Kidney tubule cell (primary cell): ENCODE data around the gene BMP8A.
"Not testable (repeated sequence)": the region's sequence is repeated elsewhere in the genome, so short reads cannot be mapped to it uniquely, and the experiment has no call there.

Experiments
- DNase-seq: peaks from one replicate; pipeline ENCODE4 v3.0.0-alpha.2; 2018; ENCODE audit warnings: low spot score

BMP8A gene

GRCh38 chr1:39527190-39527579 is 35.7 kb downstream of the BMP8A start:
- not testable (repeated sequence) for DNase-seq

- no peak for DNase-seq
These were observed 36.6 kb downstream of the BMP8A start for GRCh38 chr1:39528082-39528481.

- no peak for DNase-seq
These were observed 38.6 kb downstream of the BMP8A start for GRCh38 chr1:39529901-39530535.

GRCh38 chr1:39531526-39531925 is 40.1 kb downstream of the BMP8A start:
- no peak for DNase-seq

- DNase-seq = no peak
These were observed 42.0 kb downstream of the BMP8A start for GRCh38 chr1:39533442-39533841.

GRCh38 chr1:39538531-39539251 is 47.3 kb downstream of the BMP8A start:
- DNase-seq = no peak

GRCh38 chr1:39539252-39539790 is 47.9 kb downstream of the BMP8A start:
- peak; percentile 70 for DNase-seq

- no peak for DNase-seq
These were observed 49.1 kb downstream of the BMP8A start for GRCh38 chr1:39540504-39541031.

- DNase-seq = no peak
These were observed 51.5 kb downstream of the BMP8A start for GRCh38 chr1:39542924-39543323.

GRCh38 chr1:39544327-39544726 is 52.9 kb downstream of the BMP8A start:
- DNase-seq = no peak

- DNase-seq = no peak
These were observed 54.1 kb downstream of the BMP8A start for GRCh38 chr1:39545531-39545930.

- DNase-seq = no peak
These were observed 62.8 kb downstream of the BMP8A start for GRCh38 chr1:39554277-39554676.

- DNase-seq = no peak
These were observed 69.8 kb downstream of the BMP8A start for GRCh38 chr1:39561279-39561678.

GRCh38 chr1:39562886-39563285 is 71.5 kb downstream of the BMP8A start:
- no peak for DNase-seq

GRCh38 chr1:39563669-39564068 is 72.2 kb downstream of the BMP8A start:
- no peak for DNase-seq

- no peak for DNase-seq
These were observed 72.9 kb downstream of the BMP8A start for GRCh38 chr1:39564340-39564739.

- no peak for DNase-seq
These were observed 73.5 kb downstream of the BMP8A start for GRCh38 chr1:39564941-39565340.

GRCh38 chr1:39566441-39567137 is 75.2 kb downstream of the BMP8A start:
- DNase-seq = no peak

- no peak for DNase-seq
These were observed 75.9 kb downstream of the BMP8A start for GRCh38 chr1:39567302-39567701.

- DNase-seq = no peak
These were observed 76.8 kb downstream of the BMP8A start for GRCh38 chr1:39568208-39568607.

- DNase-seq = no peak
These were observed 77.6 kb downstream of the BMP8A start for GRCh38 chr1:39569034-39569433.

GRCh38 chr1:39570477-39571177 is 79.2 kb downstream of the BMP8A start:
- DNase-seq = no peak
